CD4-positive, alpha-beta T cell treated with Interleukin-4 for 1 hour (primary cell): Measurements from ENCODE around the gene BOLA3.
"Not testable (repeated sequence)": the region's sequence is repeated elsewhere in the genome, so short reads cannot be mapped to it uniquely, and the experiment has no call there.

Experiments used
- DNase-seq, 2 donors: peaks; one replicate each; pipeline ENCODE4 v3.0.0-alpha.2; 2020 to 2022

The BOLA3 gene

GRCh38 chr2:74148457-74149246 is 940 bp upstream of the BOLA3 start:
- DNase-seq, result no peak

GRCh38 chr2:74146929-74147726 is 584 bp downstream of the BOLA3 start:
- peak in 1 of 2 donors; percentile 24 for DNase-seq

- no peak for DNase-seq
Measured at GRCh38 chr2:74142340-74142739, 5.4 kb downstream of the BOLA3 start.

GRCh38 chr2:74138600-74139323 is 8.9 kb downstream of the BOLA3 start:
- DNase-seq, result no peak

GRCh38 chr2:74137651-74138599 is 9.8 kb downstream of the BOLA3 start:
- no peak for DNase-seq

GRCh38 chr2:74131901-74132300 is 15.8 kb downstream of the BOLA3 start:
- DNase-seq, result no peak

GRCh38 chr2:74130211-74130995 is 17.3 kb downstream of the BOLA3 start:
- DNase-seq, result no peak

GRCh38 chr2:74128206-74128605 is 19.5 kb downstream of the BOLA3 start:
- DNase-seq, result no peak

- not testable (repeated sequence) for DNase-seq
Measured at GRCh38 chr2:74123955-74124354, 23.8 kb downstream of the BOLA3 start.

GRCh38 chr2:74121846-74122245 is 25.9 kb downstream of the BOLA3 start:
- not testable (repeated sequence) for DNase-seq

- peak; percentile 81 to 86 for DNase-seq
Measured at GRCh38 chr2:74119912-74120825, 27.5 kb downstream of the BOLA3 start.

- DNase-seq, result no peak
Measured at GRCh38 chr2:74119339-74119738, 28.4 kb downstream of the BOLA3 start.

- DNase-seq, result no peak
Measured at GRCh38 chr2:74111380-74111779, 36.3 kb downstream of the BOLA3 start.

- no peak for DNase-seq
Measured at GRCh38 chr2:74110537-74110936, 37.2 kb downstream of the BOLA3 start.

- no peak for DNase-seq
Measured at GRCh38 chr2:74109551-74109950, 38.2 kb downstream of the BOLA3 start.

- DNase-seq, result no peak
Measured at GRCh38 chr2:74107071-74107470, 40.6 kb downstream of the BOLA3 start.

GRCh38 chr2:74105413-74105812 is 42.3 kb downstream of the BOLA3 start:
- no peak for DNase-seq

- DNase-seq, result peak in 1 of 2 donors; percentile 13
Measured at GRCh38 chr2:74104839-74105238, 42.9 kb downstream of the BOLA3 start.

- no peak for DNase-seq
Measured at GRCh38 chr2:74103763-74104162, 43.9 kb downstream of the BOLA3 start.

- DNase-seq, result no peak
Measured at GRCh38 chr2:74102516-74102915, 45.2 kb downstream of the BOLA3 start.
